NCI-H146 (cell line): ENCODE results near the gene TATDN3.
"Not testable (repeated sequence)": the region's sequence is repeated elsewhere in the genome, so short reads cannot be mapped to it uniquely, and the experiment has no call there.

ENCODE experiments used
- DNase-seq: peaks from one replicate; lab custom pipeline; 2025; lab: John Stamatoyannopoulos, UW

The TATDN3 gene

GRCh38 chr1:212828395-212828794 is 36.7 kb downstream of the TATDN3 start:
- DNase-seq, result no peak

- not testable (repeated sequence) for DNase-seq
These were observed 41.8 kb downstream of the TATDN3 start for GRCh38 chr1:212833211-212834207.

- no peak for DNase-seq
These were observed 46.5 kb downstream of the TATDN3 start for GRCh38 chr1:212838145-212838544.

GRCh38 chr1:212844521-212844920 is 52.8 kb downstream of the TATDN3 start:
- DNase-seq, result not testable (repeated sequence)

- no peak for DNase-seq
These were observed 55.9 kb downstream of the TATDN3 start, which contains the start of gene SPATA45 for GRCh38 chr1:212847549-212847948. Gene SPATA45, minus strand, starts transcription at chr1:212847649. Its CDS starts 11,500 bp downstream, at chr1:212836149.

GRCh38 chr1:212852105-212852688 is 60.5 kb downstream of the TATDN3 start:
- no peak for DNase-seq

- no peak for DNase-seq
These were observed 62.0 kb downstream of the TATDN3 start for GRCh38 chr1:212853658-212854057.

- no peak for DNase-seq
These were observed 65.1 kb downstream of the TATDN3 start for GRCh38 chr1:212856755-212857154.

- peak; percentile 97 for DNase-seq
These were observed 66.3 kb downstream of the TATDN3 start, which contains the start of gene FLVCR1 for GRCh38 chr1:212857992-212858460. Gene FLVCR1, plus strand, starts transcription at chr1:212858275. Its CDS starts 178 bp downstream, at chr1:212858453.

- peak; percentile 62 for DNase-seq
These were observed 67.0 kb downstream of the TATDN3 start for GRCh38 chr1:212858461-212859265.

- peak; percentile 42 for DNase-seq
These were observed 69.3 kb downstream of the TATDN3 start for GRCh38 chr1:212860713-212861581.

- no peak for DNase-seq
These were observed 70.5 kb downstream of the TATDN3 start for GRCh38 chr1:212862111-212862690.

GRCh38 chr1:212863345-212863744 is 71.7 kb downstream of the TATDN3 start:
- DNase-seq, result not testable (repeated sequence)

GRCh38 chr1:212864201-212864600 is 72.5 kb downstream of the TATDN3 start:
- no peak for DNase-seq
